HG03521 (cell line): ENCODE results near the gene KCNJ4.

Experiments
- ATAC-seq: cut with Tn5 transposase; IDR thresholded peaks from one replicate; pipeline ENCODE4 v1.9.1; 2021; ENCODE audit warnings: mild to moderate bottlenecking, moderate library complexity; ENCODE audit not compliant: unreplicated experiment

Gene KCNJ4

DNA sequence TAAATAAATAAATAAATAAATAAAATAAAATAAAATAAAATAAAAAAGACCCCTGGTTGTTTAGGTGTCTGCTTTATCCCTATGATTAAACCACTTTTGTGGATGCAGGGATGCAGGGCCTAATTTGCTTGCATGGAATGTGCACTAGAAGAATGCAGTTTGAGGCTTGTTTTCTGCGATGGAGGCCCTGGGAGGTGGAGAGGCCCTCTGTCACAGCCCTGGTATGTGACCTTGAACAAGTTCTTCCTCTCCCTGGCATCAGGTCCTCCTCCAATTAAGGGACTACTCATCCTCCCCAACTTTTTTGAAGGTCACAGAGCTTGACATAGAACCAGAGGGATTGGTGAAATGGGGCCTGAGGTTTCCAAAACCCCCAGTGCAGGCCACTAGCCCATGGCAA lies 22.7 kb downstream of the KCNJ4 start:
- ATAC-seq, result no peak

DNA sequence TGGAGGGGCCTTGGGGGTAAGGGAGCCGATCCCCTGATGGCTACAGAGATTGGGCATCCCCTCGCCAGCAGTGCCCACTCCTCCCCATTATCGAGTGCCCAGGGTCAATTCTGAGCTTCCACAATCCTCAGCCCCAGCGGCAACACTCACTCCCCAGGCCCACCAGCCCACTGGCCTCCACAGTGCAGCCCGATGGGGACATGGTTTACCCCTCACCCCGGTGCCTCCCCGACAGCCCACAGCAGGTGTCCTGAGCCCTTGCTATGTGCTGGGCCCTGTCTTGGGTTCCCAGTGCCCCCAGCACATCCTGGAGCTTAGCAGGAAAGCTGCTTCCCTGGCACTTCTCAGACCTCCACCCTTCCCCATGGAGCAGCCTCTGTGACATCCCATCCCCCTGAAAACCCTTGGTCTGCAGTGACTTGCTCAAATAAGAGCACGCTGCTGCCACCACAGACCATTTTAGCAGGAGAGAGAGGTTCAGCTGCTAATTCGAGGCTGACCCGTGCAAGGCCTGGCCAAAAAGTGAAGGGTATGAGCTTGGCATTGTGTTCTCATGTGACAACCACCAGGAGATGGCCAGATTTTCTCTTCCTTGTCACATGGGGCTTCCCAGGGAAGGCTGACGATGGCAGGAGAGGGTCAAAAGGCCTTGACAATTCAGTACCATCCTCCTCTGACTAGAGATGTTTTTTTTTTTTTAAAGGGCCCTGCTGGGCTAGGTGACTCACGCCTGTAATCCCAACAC lies 23.6 kb downstream of the KCNJ4 start:
- ATAC-seq, result no peak

GRCh38 chr22:38429499-38430068 lies 25.4 kb downstream of the KCNJ4 start:
- no peak for ATAC-seq

- ATAC-seq, result no peak
Observed at GRCh38 chr22:38428714-38429113, 26.3 kb downstream of the KCNJ4 start.

DNA sequence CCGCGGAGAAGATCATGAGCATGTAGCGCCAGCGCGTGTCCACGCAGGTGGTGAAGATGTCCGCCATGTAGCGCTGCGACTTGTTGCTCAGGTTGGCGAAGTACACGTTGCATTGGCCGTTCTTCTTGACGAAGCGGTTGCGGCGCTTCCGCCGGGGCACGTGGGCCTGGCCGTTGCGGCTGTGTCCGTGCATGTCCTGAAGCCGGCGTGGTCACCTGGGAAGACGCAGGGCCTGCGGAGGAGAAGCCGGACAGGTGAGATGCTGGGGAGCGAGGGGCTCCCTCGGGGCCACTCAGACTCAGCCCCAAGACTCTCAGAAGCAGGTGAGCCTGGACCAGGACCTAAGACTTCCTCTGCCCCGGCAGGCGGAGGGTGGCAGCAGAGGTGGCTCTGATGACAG lies 27.1 kb downstream of the KCNJ4 start:
- ATAC-seq, result no peak

DNA sequence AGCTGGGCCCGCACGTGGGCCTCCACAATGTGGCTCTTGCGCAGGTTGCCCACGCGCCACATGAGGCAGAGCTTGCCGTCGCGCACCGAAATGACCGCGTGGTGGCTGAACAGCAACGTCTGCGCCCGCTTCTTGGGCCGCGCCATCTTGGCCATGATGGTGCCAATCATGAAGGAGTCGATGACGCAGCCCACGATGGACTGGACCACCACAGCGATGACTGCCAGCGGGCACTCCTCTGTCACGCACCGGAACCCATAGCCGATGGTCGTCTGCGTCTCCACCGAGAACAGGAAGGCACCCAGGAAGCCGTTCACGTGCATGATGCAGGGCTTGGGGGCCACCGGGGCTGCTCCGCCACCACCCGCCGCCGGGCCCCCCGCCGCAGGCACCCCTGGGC lies 27.5 kb downstream of the KCNJ4 start:
- ATAC-seq, result no peak

DNA sequence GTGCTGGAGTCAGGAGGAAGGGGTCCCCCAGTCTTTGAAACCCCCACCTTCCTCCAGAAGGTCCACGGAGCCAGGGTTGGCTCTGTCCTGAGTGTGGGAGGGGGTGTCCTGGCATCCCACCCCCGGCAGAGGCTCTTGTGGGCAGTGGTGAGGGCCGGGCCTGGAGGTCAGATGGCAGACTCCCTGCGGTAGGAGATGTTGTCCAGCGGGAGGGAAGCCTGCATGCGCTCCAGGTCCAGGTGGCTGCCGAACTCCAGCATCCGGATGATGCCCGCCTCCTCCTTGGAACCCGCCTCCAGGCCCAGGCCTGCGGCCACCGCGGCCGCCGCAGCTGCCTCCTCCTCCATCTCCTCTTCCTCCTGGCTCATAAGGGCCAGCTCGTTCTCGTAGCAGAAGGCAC lies 28.4 kb downstream of the KCNJ4 start:
- ATAC-seq, result no peak

GRCh38 chr22:38424525-38425080 lies 30.4 kb downstream of the KCNJ4 start:
- ATAC-seq, result no peak

DNA sequence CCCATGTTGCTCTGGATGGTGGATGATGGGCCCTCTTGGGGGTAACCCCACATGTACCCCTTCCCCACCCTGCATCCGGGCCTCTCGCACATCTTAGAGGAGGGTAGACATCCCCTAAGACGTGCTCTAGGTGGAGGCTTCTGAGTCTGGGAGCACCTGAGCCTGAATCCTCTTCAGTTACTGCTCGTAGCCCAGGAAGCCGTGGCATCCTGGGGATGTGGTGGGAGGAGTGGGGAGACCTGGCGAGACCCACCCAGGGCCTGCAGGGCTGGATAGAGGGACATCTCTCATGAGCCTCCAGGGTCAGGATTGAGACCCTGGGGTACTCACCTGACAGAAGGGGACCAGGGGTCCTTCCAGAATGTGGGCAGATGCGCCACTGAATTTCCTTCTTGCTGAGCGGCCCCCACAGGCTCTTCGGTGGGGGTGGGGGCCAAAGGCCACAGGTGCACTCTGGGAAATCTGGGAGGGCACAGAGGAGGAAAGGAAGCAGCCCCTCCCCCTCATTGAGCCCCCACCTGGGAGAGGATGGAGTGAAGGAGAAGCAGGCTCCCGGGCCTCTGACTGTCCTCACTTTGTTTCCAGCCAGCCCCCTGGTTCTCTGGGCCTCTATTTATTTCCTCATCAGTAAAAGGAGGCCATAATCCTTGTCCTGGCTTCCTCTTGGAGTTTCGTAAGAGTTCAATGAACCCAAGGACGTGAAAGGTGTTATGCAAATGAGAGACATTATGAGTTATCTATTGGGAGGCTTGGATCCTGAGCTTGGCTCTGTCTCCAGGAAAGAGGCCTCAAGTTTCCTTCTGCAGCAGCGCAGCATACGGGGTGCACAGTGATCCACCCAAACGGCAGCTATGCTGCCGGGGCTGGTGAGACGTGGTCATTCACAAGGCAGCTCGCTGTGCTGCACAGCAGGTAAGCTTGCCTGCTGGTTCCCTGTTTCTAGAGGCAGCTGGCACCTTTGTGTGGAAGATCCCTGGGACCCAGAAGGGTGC lies 31.2 kb downstream of the KCNJ4 start:
- no peak for ATAC-seq

GRCh38 chr22:38422611-38423511 lies 32.1 kb downstream of the KCNJ4 start:
- no peak for ATAC-seq

GRCh38 chr22:38420734-38421133 lies 34.3 kb downstream of the KCNJ4 start:
- no peak for ATAC-seq

- ATAC-seq, result no peak
Observed at GRCh38 chr22:38419858-38420160, 35.2 kb downstream of the KCNJ4 start.

DNA sequence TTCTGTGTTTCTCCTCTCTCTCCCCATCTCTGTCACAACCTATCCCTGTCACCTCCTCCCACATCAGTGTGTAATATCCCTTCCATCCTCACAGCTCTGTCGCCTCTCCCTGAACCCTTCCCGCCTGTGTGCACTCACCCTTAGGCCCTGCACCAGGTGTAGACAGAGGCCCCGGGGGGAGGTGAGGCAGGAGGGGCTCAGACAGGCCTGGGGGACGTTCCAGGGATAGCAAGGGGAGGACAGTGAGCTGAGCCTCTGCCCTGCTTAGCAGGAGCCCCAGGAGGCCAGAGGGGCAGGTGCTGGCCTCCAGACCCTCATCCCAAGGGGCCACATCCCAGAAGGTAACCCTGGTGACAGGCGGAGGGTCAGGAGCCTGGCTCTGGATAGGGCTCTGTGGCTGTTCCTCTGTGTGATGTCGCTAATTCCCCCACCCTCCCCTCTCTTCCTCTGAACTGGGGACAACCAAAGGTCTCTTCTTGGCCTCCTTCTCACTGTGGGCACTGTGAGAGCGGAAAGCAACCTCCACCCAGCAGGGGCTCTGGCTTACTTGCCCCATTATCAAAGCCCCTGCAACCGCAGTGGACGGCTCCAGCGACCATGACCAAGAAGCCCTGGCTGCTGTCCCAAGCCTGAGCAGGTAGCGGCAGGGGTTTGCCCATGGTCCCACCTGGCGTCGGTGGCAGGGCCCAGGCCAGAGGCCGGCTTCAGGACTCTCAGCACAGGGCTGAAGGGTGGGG lies 35.7 kb downstream of the KCNJ4 start:
- ATAC-seq, result no peak

GRCh38 chr22:38418589-38418988 lies 36.4 kb downstream of the KCNJ4 start:
- ATAC-seq, result no peak

DNA sequence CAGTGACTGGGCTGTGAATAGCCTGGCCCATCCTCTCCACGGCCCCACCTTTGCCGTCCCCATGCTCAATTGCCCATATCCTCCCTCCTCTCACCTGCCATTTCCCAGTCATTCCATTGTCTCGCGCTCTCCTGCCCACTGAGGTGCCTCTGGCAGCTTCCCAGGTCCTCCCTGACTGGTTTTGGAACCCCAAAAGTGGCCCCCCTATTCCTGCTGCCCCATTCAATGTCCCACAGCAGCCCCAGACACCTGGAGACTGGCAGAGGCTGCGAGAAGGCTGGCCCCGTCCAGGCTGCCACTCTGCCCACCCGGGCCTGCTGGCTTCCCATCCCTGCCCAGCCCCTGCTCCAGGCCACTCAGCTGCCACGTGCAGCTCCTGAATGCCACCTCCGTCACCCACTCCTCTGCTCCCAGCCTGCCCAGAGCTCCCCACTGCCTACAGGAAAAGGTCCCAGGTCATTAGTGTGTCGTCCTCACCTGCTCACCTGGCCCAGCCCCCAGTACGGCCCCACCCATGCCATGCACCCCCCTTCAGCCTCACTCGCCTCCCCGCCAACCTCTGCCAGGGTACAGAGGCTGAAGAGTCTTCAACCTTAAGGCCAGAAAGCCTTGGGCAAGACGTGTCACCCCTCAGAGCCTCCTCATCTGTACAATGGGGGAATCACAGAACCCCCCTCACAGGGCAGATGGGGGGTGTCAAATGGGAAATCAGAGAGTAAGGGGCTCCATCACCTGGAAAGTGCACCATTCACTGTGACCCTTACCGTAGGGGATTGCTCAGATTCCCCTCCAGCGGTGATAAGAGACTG lies 37.5 kb downstream of the KCNJ4 start:
- ATAC-seq, result no peak

DNA sequence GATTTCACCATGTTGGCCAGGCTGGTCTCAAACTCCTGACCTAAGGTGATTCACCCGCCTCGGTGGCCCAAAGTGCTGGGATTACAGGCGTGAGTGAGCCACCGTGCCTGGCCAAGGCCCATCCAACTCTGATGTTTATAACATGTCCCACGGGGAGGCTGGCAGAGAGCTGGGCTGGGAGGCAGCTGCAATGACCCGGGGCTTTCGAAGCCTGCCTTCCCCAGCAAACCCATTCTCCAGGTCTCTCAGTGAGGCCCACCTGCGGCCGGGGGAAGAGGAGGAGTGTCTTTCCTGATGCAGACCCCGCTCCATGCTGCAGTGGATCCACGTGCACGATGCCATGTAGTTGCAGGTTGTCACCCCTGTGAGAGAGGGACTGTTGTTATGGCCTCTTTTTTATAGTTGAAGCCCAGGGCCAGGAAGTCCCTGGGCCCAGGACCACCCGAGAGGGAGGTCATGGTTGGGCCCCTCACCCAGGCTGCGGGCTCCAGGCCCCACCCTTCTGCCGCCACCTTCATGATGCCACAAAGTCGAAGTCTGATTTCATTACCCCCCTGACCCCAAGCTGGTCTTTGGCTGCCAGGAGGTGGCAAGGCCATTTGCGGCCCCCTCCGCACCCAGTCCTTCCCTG lies 38.3 kb downstream of the KCNJ4 start:
- no peak for ATAC-seq

GRCh38 chr22:38415561-38416321 lies 39.3 kb downstream of the KCNJ4 start:
- no peak for ATAC-seq

DNA sequence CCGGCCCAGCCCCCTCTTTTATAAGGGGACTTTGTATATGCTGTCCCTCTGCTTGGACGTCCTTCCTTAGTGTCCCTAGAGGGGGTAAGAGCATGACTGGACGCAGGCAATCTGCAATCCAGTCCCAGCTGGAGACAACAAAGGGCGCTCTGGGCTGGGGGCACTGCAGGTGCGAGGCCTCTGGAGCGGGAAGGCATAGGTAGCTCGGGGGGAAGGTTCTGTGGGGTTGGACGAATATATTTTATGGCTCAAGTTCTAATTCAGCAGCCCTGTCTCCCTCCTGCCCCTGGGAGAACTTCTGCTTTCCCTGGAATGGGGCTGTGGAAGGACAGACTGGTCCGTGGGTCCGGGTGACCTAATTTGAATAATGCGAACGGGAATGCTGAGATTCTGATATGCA lies 40.0 kb downstream of the KCNJ4 start:
- ATAC-seq, result no peak
